ENCODE results near the gene ZDHHC1. TPM values are rescaled to one million over a fixed set of nuclear protein-coding genes. Genes with fewer than 3 reads are reported as not detected.
A peak's percentile ranks its signal among the peaks of the same experiment; 100 is the strongest.

ZDHHC1 gene
- total and polyA plus RNA-seq, 2 of the 13 experiments (the other 11 are each of a cell fraction or from before 2014, with no cell fraction given) = 0.51 to 1.1 TPM

DNA sequence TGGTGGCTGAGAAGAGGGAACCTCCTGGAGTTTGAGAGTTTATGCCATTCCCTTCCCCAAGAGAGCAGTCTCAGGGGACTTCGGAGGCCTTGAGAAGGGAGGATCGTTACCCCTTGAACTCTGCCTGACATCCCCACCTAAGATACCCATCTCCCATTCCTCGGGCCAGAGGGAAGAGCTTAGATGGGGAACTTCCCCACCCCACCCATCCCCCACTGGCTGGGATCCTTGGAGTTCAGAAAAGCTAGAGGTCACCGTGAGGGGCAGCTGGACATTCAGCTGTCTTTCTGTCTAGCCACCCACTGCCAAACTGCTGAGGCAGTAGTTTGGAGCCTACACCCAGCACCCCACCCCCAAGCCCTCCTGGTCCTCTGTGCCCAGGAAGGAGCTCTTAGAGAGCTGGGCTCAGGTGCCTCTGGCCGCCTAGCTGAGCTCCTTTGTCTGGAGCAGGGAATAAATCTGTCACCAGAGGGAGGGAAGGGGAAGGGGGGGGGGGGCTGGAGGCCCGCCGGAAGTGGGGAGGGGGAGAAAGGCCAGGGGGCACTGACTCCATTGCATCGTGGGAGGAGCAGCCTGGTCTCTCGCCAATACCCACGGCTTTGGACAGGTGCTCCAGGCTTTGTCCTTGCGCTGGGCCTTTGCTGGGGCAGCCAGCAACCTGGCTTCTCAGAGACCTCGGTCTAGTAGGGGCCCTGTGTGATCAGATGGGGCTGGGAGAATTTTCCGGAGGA lies 15.7 kb upstream of the ZDHHC1 start (continued):
- no peak for TF ChIP-seq HNF1B (CRISPR knock-in tag; IDR thresholded peaks at IDR 0.05)
- 0 out of 2 replicates have a peak, but pooled peaks have one; percentile 16 for TF ChIP-seq ZNF44 (CRISPR knock-in tag; IDR thresholded peaks at IDR 0.05)
- TF ChIP-seq CENPBD1 (CRISPR knock-in tag; IDR thresholded peaks at IDR 0.05; ENCODE audit: borderline replicate concordance, low read depth) = no peak
- TF ChIP-seq ZNF816 (CRISPR knock-in tag; IDR thresholded peaks at IDR 0.05; ENCODE audit: borderline replicate concordance) = 0 out of 2 replicates have a peak, but pooled peaks have one; percentile 21
- peak; percentile 41; the same call in 1 of the 2 replicates for TF ChIP-seq CREBL2 (CRISPR knock-in tag; IDR thresholded peaks at IDR 0.05; ENCODE audit: borderline replicate concordance)
- TF ChIP-seq, protein P1, sequence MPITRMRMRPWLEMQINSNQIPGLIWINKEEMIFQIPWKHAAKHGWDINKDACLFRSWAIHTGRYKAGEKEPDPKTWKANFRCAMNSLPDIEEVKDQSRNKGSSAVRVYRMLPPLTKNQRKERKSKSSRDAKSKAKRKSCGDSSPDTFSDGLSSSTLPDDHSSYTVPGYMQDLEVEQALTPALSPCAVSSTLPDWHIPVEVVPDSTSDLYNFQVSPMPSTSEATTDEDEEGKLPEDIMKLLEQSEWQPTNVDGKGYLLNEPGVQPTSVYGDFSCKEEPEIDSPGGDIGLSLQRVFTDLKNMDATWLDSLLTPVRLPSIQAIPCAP (CRISPR knock-in tag; IDR thresholded peaks at IDR 0.05; ENCODE audit: low read depth) = no peak
- peak; percentile 52 for TF ChIP-seq GABPA (IDR thresholded peaks at IDR 0.05; ENCODE audit: low read depth, low read length)
- TF ChIP-seq GABPA (CRISPR knock-in tag; IDR thresholded peaks at IDR 0.05; ENCODE audit: low read depth) = peak; percentile 57; the same call in 1 of the 2 replicates
- TF ChIP-seq ZNF317 (CRISPR knock-in tag; IDR thresholded peaks at IDR 0.05) = no peak
- TF ChIP-seq ARNT2 (CRISPR knock-in tag; IDR thresholded peaks at IDR 0.05; ENCODE audit: low read depth) = 0 out of 2 replicates have a peak, but pooled peaks have one; percentile 2
- peak; percentile 32; the same call in 1 of the 2 replicates for TF ChIP-seq NR2F6 (IDR thresholded peaks at IDR 0.05)
- no peak for TF ChIP-seq NR2F6 (CRISPR knock-in tag; IDR thresholded peaks at IDR 0.05)
- 0 out of 2 replicates have a peak, but pooled peaks have one; percentile 9 for TF ChIP-seq GATAD2A (CRISPR knock-in tag; IDR thresholded peaks at IDR 0.05)
- no peak for TF ChIP-seq GPN1 (CRISPR knock-in tag; IDR thresholded peaks at IDR 0.05; ENCODE audit: borderline replicate concordance)
- no peak for TF ChIP-seq THYN1 (CRISPR knock-in tag; IDR thresholded peaks at IDR 0.05; ENCODE audit: borderline replicate concordance, low read depth)
- TF ChIP-seq, protein P2, sequence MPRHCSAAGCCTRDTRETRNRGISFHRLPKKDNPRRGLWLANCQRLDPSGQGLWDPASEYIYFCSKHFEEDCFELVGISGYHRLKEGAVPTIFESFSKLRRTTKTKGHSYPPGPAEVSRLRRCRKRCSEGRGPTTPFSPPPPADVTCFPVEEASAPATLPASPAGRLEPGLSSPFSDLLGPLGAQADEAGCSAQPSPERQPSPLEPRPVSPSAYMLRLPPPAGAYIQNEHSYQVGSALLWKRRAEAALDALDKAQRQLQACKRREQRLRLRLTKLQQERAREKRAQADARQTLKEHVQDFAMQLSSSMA (CRISPR knock-in tag; IDR thresholded peaks at IDR 0.05) = no peak
- 0 out of 2 replicates have a peak, but pooled peaks have one; percentile 12 for TF ChIP-seq ZNF230 (CRISPR knock-in tag; IDR thresholded peaks at IDR 0.05)
- no peak for TF ChIP-seq NONO (IDR thresholded peaks at IDR 0.05)
- TF ChIP-seq NONO (CRISPR knock-in tag; conservative IDR thresholded peaks at IDR 0.05) = 0 out of 2 replicates have a peak, but pooled peaks have one; percentile 17
- 0 out of 2 replicates have a peak, but pooled peaks have one; percentile 10 for TF ChIP-seq ZNF619 (CRISPR knock-in tag; IDR thresholded peaks at IDR 0.05)
- TF ChIP-seq KLF13 (CRISPR knock-in tag; IDR thresholded peaks at IDR 0.05) = no peak
- 0 out of 2 replicates have a peak, but pooled peaks have one; percentile 7 for TF ChIP-seq GATAD1 (CRISPR knock-in tag; IDR thresholded peaks at IDR 0.05)
- TF ChIP-seq ATF7-NPFF (CRISPR knock-in tag; IDR thresholded peaks at IDR 0.05; ENCODE audit: low read depth) = 0 out of 2 replicates have a peak, but pooled peaks have one; percentile 10
- 0 out of 2 replicates have a peak, but pooled peaks have one; percentile 11 for TF ChIP-seq TGIF2 (CRISPR knock-in tag; IDR thresholded peaks at IDR 0.05)
- TF ChIP-seq ZNF746 (CRISPR knock-in tag; IDR thresholded peaks at IDR 0.05) = peak; percentile 38
- peak; percentile 44; the same call in 1 of the 2 replicates for TF ChIP-seq REPIN1 (CRISPR knock-in tag; IDR thresholded peaks at IDR 0.05; ENCODE audit: borderline replicate concordance, low read depth)
- TF ChIP-seq CHD2 (IDR thresholded peaks at IDR 0.05; ENCODE audit: low read depth, low read length) = peak; percentile 7; the same call in 1 of the 2 replicates

All from HepG2 (cell line).